Measurements from ENCODE around the gene SRRM5.

DNA sequence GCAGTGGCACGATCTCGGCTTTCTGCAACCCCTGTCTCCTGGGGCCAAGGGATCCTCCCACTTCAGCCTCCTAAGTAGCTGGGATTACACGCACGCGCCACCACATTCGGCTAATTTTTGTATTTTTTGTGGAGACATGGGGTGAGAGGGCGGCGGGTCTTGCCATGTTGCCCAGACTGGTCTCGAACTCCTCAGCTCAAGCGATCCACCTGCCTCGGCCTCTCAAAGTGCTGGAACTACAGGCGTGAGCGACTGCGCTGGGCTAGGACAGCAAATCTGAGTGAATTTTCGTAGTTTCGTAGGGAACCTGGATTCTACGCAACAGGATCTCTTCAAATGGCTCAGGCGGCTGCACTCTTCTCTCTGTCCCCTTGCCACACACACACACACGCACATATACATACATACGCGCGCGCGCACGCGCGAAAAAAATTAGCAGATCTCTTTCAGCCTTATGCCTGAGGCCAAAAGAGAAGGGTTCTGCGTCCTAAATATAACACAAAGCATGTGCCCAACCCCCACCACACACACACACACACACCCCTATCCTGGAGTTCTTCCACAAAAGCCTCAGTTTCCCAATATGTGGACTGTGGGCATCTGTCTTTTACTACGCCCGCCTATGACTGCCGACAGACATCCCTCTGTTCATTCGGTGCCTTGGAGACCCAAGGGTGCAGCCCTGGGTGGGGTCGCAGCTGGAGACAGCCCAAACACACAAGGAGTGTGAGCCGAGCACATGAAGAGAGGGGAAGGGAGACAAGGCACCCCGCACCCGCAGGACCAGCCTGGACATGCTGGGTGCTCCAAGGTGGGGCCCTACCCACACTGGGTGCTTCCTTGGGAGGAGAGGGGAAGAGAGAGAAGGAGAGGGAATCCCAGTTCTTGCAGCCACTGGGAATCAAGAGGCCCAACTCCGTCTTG is 35.7 kb upstream of the SRRM5 start:
- no peak for TF ChIP-seq ZNF768 (CRISPR knock-in tag; IDR thresholded peaks at IDR 0.05)
- TF ChIP-seq HNRNPK (IDR thresholded peaks at IDR 0.05; ENCODE audit: low read depth, low read length, poor library complexity, severe bottlenecking): no peak
- no peak for TF ChIP-seq SP1 (IDR thresholded peaks at IDR 0.05)
- TF ChIP-seq SP1 (CRISPR knock-in tag; IDR thresholded peaks at IDR 0.05): no peak
- TF ChIP-seq, protein P1, sequence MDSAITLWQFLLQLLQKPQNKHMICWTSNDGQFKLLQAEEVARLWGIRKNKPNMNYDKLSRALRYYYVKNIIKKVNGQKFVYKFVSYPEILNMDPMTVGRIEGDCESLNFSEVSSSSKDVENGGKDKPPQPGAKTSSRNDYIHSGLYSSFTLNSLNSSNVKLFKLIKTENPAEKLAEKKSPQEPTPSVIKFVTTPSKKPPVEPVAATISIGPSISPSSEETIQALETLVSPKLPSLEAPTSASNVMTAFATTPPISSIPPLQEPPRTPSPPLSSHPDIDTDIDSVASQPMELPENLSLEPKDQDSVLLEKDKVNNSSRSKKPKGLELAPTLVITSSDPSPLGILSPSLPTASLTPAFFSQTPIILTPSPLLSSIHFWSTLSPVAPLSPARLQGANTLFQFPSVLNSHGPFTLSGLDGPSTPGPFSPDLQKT (CRISPR knock-in tag; IDR thresholded peaks at IDR 0.05; ENCODE audit: borderline replicate concordance): no peak
- TF ChIP-seq TAF15 (IDR thresholded peaks at IDR 0.05; ENCODE audit: low read depth, low read length, poor library complexity, severe bottlenecking): no peak
- TF ChIP-seq NR2F1 (CRISPR knock-in tag; IDR thresholded peaks at IDR 0.05): no peak
- no peak for TF ChIP-seq NFYB (CRISPR knock-in tag; IDR thresholded peaks at IDR 0.05)

Measured in HepG2 (cell line).